ENCODE results near the gene TOR2A.

The TOR2A gene

DNA sequence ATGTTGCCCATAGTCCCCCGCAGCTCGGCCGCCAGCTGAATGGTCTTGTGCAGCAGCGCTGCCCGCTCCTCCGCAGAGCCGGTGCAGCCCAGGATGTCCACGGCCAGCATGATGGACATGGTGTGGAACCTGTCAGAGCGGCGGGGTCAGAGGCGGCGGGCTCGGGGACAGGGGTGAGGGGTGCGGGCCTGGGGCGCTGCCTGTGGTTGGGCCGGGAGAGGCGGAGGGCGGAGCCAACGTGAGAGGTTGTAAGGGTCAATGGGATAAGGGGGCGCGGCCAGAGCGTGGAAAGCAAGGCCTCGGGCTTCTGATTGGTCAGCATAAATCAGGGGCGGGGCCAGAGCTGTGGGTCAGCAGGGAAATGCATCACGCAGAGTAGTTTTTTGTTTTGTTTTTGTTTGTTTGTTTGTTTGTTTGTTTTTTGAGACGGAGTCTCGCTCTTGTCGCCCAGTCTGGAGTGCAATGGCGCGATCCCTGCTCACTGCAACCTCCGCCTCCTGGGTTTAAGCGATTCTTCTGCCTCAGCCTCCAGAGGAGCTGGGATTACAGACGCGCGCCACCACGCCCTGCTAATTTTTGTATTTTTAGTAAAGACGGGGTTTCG lies 6.8 kb upstream of the TOR2A start:
- DNase-seq: no peak

DNA sequence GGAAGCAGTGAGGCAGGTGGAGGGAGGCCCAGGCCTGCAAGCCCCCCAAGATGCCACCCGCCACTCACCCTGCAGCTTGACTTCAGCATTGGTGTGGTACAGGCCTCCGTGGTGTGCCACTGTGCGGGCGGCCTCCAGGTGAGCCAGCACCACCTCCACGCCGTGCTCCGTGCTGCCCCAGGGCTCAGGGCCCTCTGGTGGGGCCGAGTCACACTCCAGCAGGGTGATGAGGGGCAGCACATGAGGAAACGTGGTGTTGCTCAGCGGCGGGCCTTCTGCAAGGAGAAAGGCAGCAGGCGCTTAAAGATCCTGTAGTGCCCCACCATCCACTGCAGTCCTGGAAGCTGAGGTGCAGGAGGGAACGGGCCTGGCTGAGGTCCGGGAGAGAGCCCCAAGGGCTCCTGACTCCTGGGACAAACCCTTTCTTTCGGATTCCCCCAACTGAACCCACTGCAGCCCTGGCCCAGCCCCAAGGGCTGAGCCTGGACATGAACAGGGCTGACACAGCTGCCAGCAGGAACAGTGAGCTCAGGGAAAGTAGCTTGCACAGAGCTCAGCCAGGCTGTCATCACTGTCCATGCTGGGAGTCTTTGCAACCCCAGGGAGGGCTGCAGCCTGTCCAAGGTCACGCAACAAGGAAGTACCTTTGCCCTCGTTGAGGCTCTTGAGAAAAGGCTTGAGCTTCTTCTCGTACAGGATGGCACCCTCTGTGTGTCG lies 4.7 kb upstream of the TOR2A start:
- DNase-seq: no peak

DNA sequence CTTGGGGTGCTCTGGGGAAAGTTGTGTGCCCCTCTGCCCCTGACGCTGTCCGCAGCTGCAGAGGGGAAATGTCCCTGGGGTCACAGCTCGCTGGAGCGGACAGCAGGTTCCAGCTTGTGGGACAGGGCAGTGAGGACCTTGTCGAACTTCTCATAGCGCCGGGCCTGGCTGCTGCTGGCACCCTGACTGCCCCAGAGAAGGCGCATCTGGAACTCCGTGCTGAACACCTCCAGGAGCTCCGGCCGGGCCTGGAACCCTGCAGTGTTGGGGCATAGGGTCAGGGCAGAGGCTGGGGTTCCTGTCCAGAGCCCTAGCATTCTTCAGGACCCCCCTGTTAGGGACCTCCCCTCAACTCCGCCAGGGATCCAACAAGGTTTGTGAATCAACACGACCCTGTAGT lies 3.6 kb upstream of the TOR2A start:
- no peak for DNase-seq

DNA sequence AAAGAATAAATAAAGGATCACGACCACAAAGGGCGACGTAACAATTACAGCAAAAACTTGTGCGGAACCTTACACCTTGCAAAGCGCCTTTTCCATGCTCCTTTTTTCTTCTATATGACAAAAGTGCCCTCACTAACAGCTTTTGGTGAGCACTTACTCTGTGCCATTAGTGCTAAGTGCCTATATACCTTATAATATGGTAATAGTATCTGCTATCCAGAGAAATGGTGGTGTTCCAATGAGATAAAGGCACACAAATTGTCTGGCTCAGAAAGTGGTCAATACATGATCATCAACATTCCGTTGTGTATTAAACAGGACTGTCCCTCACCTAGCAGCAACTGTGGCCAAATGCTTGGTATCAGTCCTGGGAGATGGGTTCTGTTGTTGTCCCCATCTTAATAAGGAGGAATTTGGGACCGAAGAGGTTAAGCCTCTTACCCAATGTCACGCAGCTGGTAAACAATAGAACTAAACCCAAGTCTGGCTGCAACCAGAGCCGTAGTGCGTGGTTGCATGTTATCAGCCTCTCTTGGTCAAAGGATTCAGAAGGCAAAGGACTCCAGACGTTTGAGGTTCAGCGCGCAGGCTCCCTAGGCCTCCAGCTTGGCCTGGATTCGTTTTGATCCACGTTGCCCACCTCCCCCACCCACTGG lies 564 bp upstream of the TOR2A start:
- DNase-seq: no peak

DNA sequence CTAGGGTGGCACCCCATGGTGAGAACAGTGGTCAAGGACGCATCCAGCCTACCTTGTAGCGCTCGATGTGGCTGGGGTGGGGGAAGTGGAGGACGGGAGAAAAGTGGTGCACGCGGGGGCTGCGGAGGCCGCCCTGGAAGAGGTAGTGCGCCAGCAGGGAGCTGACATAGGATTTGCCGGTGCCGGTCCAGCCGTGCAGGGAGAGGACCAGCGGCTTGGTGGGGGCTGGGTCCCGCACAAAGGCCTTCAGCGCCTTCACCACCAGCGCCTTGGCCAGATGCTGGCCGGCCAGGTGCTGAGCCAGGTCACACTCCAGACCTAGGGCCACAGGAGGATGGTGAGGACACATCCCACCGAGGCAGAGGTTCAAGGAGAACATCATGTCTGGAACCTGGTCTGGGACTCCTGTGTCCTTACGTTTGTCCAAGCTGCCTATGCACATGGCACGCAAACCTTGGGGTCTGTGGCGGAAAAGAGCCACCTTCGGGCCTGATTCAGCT lies 797 bp downstream of the TOR2A start:
- DNase-seq: peak; percentile 24

DNA sequence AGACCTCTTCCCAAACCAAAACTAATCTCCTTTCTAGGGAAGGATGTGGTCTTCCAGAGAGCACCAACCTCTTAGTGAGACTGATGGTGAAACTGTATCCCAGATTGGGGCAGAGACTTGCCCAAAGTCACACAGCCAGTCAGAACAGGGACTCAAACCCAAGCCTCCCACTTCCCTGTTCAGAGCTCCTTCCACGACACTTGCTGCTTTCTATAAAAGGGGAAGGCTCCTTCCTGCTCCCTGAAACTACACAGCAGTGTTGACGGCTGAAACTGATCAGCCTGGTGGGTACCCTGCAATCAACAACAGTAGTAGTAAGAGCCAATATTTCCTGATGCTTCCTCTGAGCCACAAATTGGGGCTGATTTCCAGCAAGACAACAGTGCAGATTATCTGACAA lies 1.5 kb downstream of the TOR2A start:
- no peak for DNase-seq

DNA sequence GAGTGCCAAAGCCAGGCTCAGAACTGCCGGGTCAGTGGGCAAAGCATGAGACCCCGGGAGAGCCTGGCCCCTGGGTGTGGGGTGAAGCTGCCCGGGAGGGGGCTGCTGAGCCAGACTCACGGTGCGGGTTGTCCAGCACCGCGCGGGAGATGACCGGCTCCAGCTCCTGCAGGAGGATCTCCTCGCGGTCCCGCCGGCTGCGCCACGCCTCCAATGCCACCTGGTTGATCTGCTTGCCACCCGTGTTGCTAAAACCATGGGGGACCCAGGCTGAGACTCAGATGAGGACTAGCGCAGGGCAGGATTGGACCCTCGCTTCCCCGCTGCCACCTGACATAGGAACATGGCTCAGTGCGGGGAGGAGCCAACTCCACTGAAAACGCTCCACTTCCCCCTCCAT lies 2.6 kb downstream of the TOR2A start:
- DNase-seq: no peak

DNA sequence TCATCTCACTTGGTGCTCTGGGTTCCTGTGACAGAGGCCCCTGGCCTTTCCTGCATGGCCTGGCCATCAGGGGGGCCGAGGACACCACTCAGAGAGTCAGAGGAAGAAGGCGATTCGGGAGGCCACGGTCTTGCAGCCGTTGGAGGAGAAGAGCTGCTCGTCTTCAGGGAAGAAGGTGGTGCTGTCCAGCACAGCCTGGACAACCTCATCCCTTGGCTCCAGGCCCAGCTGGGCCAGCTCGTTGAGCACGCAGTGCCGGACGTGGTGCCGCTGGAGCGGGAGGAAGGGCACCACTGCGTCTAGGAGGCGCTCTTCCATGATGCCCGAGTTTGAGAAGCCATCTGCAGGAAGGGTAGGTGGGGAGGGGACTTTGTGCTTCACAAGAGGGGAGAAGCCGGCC lies 3.2 kb downstream of the TOR2A start:
- no peak for DNase-seq

DNA sequence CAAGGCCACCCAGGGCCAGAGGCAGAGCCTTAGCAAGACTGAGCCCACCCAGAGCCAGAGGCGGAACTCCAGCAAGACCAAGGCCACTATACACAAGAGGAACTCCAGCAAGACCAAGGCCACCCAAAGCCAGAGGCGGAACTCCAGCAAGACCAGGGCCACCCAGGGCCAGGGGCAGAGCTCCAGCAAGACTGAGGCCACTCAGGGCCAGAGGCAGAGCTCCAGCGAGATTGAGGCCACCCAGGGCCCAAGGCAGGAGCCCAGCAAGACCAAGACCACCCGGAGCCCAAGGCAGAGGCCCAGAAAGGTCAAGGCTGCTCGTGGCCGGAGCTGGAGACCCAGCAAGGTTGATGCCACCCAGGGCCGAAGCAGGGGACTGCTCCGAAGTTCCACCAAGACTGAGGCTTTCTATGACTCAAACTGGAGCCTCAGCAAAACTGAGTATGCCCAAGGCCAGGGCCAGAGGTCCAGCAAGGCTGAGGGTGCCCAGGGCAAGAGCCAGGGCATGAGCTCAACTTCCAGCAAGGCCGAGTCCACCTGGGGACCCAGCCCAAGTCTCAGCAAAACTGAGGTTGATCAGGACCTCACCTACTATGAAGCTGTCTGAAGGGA lies 4.2 kb downstream of the TOR2A start:
- DNase-seq: no peak

DNA sequence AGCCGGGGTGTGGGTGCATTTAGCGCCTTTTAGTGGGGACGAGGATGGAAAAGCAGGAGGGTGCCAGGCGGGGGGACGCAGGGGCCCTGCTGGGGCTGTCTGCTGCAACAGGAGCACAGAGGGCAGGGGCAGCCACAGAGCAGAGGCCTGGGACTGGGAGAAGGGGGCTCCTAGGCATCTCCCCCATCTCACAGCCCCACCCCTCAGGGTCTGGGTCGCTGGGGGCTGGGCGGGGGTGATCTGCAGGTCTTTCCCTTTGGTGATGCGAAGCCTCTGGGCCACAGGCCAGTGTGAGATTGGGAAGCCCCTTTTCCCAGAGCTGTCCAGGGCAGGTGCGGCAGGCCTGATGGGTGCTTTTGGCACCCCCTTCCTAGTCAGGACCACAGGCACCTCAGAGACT lies 4.8 kb downstream of the TOR2A start:
- DNase-seq: no peak

DNA sequence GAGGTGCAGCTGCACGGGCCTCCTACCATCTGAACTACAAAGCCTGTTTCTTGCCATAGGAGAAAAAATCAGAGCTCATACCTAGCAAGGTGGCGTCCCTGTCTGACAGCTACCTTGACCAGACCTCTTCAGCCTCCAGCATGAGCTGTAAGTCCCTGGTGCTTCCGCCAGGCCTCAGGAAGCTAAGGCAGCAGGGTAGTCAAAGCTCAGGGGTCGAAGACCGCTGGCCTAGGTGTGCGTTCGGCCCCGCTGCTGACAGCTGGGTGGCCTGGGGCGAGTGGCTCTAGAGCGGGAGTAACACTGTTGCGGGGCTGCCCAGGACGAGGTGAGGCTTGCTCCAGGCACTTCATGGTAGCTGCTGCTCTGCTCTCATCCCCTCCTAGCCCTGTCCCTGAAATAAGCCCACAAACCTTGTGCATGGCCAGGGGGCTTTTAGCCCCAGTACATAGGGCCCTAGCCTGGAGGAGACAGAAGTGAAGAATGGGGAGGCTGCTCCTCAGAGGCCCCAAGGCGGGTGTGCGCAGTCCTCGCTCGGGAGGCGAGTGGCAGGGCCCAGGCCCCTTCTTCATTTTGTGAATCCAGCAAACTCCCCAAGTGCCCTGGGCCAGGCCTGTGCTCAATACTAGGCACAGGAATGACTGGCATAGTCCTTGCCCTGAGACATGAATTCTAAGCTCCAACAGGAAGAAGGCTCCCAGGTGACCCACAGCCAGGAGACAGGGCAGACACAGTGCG lies 5.4 kb downstream of the TOR2A start:
- no peak for DNase-seq

DNA sequence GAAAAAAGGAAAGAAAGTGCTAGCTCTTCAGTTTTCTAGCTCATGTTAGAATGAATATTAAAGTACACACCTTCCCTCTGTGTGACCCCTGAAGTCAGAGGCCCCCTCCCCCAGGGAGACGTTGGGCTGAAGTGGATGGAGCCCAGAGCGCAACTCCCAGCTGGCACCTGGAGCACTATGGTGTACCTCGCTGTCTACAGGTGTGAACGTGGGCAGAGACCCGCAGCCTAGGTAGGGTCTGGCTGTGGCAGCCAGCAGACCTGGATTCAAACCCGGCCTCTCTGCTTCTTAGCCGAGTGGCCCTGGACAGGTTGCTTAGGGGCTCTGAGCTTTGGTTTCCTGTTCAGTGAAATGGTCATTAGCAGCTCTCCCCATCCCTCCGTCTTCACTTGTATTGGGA lies 6.3 kb downstream of the TOR2A start:
- no peak for DNase-seq

DNA sequence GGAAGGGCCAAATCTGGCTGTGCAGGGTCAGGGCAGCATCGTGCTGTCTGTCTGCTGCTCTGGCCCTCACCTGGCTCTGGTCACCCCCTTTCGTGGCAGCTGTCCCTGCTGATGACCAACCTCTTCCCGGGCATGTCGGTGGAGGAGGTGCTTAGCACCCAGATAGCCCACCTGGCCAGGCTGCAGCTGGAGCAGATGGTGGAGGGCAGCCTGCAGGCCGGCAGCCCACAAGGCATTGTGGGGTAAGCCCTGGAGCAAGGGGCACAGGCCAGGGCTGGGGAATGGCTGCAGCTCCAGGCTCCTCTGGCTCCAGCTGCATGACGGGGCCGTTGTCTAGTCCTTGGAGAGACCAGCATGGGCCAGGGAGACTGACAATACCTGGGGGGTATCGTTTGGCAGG lies 8.2 kb downstream of the TOR2A start:
- DNase-seq: no peak

DNA sequence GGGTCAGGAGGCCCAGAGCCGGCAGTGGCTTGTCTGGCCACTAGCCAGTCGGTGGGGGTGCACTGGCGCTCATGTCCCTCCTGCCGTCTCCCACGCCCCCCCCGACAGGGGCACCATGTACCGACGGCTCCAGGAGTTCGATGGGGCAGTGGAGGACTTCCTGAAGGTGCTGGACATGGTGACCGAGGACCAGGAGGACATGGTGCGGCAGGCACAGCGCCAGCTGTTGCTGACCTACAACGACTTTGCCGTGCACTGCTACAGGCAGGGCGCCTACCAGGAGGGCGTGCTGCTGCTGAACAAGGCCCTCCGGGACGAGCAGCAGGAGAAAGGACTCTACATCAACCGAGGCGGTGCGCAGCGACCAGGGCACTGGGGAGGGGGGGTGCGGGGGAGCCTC lies 11.1 kb downstream of the TOR2A start:
- DNase-seq: peak; percentile 88

DNA sequence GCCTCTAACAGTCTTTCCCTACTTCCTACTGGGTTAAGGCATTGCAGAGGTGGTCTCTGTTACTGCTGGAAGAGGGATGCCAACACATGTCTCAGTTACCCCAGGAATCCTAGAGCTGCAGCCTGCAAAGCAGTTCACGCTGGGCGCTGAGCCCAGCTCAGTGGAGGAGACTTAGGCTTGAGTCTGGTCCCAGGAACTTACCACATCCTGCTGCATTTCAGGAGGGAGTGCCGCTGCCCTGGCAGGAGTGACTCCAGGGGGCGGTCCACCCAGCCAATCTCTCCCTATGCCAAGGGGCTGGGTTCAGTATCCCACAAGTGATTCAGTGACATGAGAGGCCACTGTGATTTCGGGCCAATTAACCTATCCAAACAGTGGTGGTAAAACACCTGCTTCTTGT lies 11.7 kb downstream of the TOR2A start:
- peak; percentile 83 for DNase-seq

DNA sequence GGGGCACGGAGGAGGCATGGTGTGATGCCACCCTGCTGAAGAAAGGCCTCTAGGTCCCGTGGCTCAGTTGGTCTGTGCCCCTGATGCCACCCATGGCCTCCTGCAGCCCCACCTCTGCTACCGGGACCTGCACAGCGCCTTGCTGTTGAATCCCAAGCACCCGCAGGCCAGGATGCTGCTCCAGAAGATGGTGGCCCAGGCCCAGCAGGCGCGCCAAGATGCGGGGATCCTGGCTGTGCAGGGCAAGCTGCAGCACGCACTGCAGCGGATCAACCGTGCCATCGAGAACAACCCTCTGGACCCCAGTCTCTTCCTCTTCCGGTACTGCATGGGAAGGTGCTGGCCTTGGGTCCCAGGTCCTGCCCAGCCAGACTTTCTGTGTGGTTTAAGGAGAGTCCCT lies 12.1 kb downstream of the TOR2A start:
- no peak for DNase-seq

DNA sequence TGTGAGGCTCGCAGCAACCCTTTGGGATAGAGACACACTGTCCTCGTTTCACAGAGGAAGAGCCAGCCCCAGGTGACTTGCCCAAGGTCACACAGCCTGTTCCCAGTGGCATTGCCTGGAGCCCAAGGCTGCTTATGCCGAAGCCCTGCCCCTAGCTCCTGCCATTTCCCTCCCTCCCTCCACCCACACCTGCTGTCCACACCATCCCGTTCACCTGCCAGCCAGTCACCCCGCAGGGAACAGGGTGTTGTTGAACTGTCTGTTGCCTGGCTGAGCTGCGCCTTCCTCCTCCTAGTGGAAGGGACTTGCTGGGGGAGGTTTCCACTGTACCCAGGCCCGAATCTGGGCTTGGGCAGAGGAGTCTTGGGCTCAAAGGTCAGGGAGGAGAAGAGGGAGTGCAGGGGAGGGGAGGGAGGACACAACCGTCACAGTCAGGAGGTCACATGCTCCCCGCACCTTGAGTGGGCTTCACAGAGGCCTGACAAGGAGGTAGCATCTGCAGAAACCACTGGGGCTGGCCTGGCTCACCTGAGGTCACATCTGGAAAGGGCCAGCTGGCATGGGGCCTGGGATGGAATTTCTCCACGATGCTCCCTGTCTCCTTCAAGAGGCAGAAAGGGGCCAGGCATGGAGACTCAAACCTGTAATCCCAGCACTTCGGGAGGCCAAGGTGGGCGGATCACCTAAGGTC lies 12.9 kb downstream of the TOR2A start:
- peak; percentile 96 for DNase-seq

DNA sequence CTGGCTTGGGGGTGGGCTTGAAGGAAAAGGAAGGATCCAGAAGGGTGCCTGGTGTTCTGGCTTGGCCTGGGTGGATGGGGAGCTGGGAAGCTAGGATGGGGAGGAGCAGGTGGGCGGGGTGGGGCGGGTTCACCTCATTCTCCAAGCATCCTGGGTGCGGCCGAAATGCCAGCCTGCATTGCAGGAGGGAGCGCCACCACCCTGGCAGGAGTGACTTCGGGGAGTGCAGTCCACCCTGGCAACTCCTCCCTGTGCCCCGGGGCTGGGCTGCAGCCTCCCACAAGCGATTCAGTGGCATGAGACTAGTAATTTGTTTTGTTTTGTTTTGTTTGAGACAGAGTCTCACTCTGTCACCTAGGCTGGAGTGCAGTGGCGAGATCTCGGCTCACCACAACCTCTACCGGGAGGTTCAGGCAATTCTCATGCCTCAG lies 13.7 kb downstream of the TOR2A start:
- DNase-seq: peak; percentile 97

DNA sequence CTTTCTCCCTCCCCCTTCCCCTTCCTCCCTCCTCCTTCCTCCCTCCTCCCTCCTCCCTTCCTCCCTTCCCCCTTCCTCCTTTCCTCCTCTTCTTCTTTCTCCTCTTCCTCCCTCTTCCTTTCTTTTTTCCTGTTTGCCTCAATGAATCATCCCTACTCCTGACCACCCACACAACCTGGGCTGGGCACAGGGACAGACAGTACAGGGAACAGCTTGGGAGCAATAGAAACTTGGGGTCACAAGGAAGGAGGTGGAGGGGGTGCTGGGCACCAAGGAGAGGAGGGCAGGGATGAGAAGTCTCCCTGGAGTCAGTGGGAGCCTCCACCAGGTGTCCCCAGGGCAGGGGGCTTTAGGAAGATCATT lies 14.2 kb downstream of the TOR2A start:
- DNase-seq: peak; percentile 85

DNA sequence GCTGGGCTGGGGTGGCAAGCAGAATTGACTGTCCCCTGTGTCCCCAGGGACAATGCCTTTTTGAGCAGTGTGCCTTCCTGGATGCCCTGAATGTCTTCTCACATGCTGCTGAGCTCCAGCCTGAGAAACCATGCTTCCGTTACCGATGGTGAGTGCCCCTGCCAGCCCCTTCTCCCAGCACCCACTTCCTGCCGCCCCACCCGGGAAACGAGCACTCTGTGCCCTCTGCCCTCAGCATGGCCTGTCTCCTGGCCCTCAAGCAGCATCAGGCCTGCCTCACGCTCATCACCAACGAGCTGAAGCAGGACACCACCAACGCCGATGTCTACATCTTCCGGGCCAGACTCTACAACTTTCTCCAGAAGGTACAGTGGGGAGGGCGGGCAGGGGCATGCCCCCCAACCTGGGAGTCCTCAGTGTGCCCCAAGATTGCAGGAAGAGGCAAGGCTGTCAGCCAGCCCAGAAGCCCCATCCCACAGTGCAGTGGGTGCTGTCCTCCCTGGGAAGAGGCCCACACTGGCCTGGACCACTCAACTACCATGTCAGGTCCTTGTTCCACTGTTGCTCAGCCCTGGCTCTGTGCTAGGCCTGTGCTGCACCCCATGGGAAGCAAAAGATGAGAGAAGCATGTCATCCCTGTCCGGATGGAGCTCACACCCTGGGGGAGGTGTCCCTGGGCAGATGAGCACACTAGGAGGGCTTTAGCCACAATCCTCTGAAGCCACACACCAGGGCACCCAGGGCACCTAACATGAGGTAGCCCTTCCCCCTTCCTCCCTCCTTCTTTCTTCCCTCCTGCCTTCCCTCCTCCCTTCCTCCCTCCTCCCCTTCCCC lies 14.8 kb downstream of the TOR2A start:
- DNase-seq: peak; percentile 42

DNA sequence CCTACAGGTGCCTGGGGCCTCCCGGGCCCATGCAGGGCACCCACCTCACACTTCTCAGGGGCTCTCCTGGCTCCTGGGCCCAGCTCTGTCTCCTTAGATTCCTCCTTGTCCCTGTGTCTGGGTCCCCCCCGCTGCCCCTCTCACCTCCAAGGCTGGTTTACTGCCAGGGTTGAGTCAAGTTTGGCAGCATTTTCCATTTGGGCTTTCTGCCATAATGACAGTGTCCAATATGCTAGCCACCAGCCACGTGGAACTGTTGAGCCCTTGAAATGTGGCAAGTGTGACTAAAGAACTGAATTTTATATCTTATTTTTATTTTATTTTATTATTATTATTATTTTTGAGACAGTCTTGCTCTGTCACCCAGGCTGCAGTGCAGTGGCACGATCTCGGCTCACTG lies 17.3 kb downstream of the TOR2A start:
- DNase-seq: no peak

DNA sequence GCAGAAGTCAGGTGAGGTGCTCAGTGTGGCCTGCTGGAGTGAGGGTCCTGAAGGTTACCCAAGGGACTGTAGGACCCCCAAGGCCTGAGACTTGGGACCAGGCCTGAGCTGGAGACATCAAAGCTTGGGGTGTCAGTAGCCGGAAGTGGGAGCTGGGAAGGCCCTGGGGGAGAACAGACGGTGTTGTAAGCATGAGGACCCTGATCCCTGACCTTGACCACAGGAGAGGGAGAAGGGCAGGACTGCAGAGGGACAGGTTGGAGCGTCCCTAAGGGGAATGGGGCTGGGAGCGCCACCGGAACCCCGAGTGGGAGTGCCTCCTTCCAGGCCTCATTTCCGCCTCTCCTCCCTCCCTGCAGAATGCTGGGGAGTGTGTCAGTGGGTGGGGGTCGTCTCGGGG lies 18.7 kb downstream of the TOR2A start:
- DNase-seq: no peak
